ENCODE measurements around the gene UNC13C.

GRCh38 chr15:54307252-54307902, 329.1 kb downstream of the UNC13C start:
- TF ChIP-seq CTCF (conservative IDR thresholded peaks at IDR 0.05) (no peak), ZFX (IDR thresholded peaks at IDR 0.05) (no peak)
